K562 (cell line): Measurements from ENCODE around the gene DEF6. TPM values are rescaled to one million over a fixed set of nuclear protein-coding genes. Genes with fewer than 3 reads are reported as not detected.
A peak's percentile ranks its signal among the peaks of the same experiment; 100 is the strongest.

Source experiments
- ATAC-seq: fragments of 200-7000 bp; cut with Tn5 transposase; 3 replicates; pipeline ENCODE4 v1.9.1; 2020; ENCODE audit warnings: moderate library complexity
- BruUV-seq: library from RNA; stranded (reverse); fragments of 400-500 nt; replicated peaks from 2 replicates; lab custom pipeline; 2021; lab: Mats Ljungman, UMichigan
- CTCF ChIA-PET: fragments of 300-600 bp; formaldehyde crosslinking; extraction: SDS; loops from one replicate; lab custom pipeline; 2021; ENCODE audit warnings: low intra/inter-chr PET ratio; lab: Yijun Ruan, JAX
- POLR2A ChIA-PET: fragments of 300-600, 350-650 bp; sonication (Branson Sonifier 250); formaldehyde crosslinking; extraction: SDS; loops from one replicate; lab custom pipeline; 2021; ENCODE audit warnings: antibody characterized with exemption, inconsistent platforms; lab: Yijun Ruan, JAX
- DNase-seq, 4 experiments: peaks; one replicate each; pipeline versions ENCODE4 v3.0.0 to v3.0.0-alpha.2; 2011 to 2018; ENCODE audit warnings: low spot score in 3 of 4, mixed read lengths in 3 of 4; ENCODE audit errors: extremely low read depth in 1 of 4
- FAIRE-seq: peaks from 2 replicates; lab custom pipeline; 2011; peaks lifted over from hg19 to GRCh38; lab: Jason Lieb, UNC
- H2AFZ ChIP-seq: 2 replicates; pipeline ENCODE4 v1.6.0; 2011; ENCODE audit warnings: low read depth, low read length, control low read depth, inconsistent platforms
- H3K27ac ChIP-seq: fragments of 200-600 bp; 3 replicates; pipeline ENCODE4 v1.8.0; 2011; ENCODE audit warnings: low read depth, mild to moderate bottlenecking, control low read depth, inconsistent platforms, low read length, moderate library complexity, mixed read lengths; ENCODE audit errors: extremely low read depth
- H3K27me3 ChIP-seq, 2 experiments: fragments of 300-600 bp in 1 of 2; 2 replicates in 1 of 2; 3 replicates in 1 of 2; pipeline versions ENCODE4 v1.6.0 to v1.8.0; 2011; ENCODE audit warnings: inconsistent platforms in 2 of 2, low read length in 2 of 2, mild to moderate bottlenecking in 1 of 2, mixed read lengths in 1 of 2, moderate library complexity in 1 of 2; ENCODE audit not compliant: control insufficient read depth in 2 of 2, insufficient read depth in 2 of 2
- H3K36me3 ChIP-seq: fragments of 300-600 bp; 3 replicates; pipeline ENCODE4 v1.8.0; 2011; ENCODE audit warnings: mild to moderate bottlenecking, low read length, inconsistent platforms; ENCODE audit not compliant: control insufficient read depth, insufficient read depth
- H3K4me1 ChIP-seq, 2 experiments: fragments of 200-600 bp in 1 of 2; replicated peaks in 1 of 2; 2 replicates in 1 of 2; 3 replicates in 1 of 2; pipeline versions ENCODE4 v1.5.1 to v1.8.0; 2011; ENCODE audit warnings: inconsistent platforms in 2 of 2, low read length in 2 of 2, mild to moderate bottlenecking in 1 of 2, mixed read lengths in 1 of 2, moderate library complexity in 1 of 2; ENCODE audit not compliant: control insufficient read depth in 2 of 2, insufficient read depth in 2 of 2
- H3K4me2 ChIP-seq: 2 replicates; pipeline ENCODE4 v1.6.1; 2011; ENCODE audit warnings: low read length, control low read depth, inconsistent platforms, mixed read lengths; ENCODE audit not compliant: insufficient read depth
- H3K4me3 ChIP-seq: fragments of 200-600 bp; sonication (generic), shearing (Covaris generic); 2 replicates; pipeline ENCODE4 v1.5.1; 2016; ENCODE audit warnings: control low read depth, inconsistent platforms
- H3K79me2 ChIP-seq: fragments of 200-600 bp; 3 replicates; pipeline ENCODE4 v1.8.0; 2011; ENCODE audit warnings: low read length, inconsistent platforms; ENCODE audit not compliant: control insufficient read depth, insufficient read depth
- H3K9ac ChIP-seq, 2 experiments: 2 replicates each; pipeline versions ENCODE4 v1.6.0 to v1.6.1; 2011; ENCODE audit warnings: low read depth in 2 of 2, low read length in 2 of 2, control low read depth in 1 of 2, inconsistent platforms in 1 of 2, mild to moderate bottlenecking in 1 of 2, mixed read lengths in 1 of 2; ENCODE audit not compliant: insufficient read depth in 1 of 2
- H3K9me1 ChIP-seq: one replicate; pipeline ENCODE4 v1.6.0; 2011; ENCODE audit warnings: inconsistent platforms, mild to moderate bottlenecking, low read length, moderate library complexity; ENCODE audit not compliant: control insufficient read depth, insufficient read depth
- H3K9me3 ChIP-seq: replicated peaks from 2 replicates; pipeline ENCODE4 v1.5.1; 2011; ENCODE audit warnings: low read depth, low read length, inconsistent platforms; ENCODE audit not compliant: control insufficient read depth, insufficient read depth
- H4K20me1 ChIP-seq: replicated peaks from 2 replicates; pipeline ENCODE4 v1.6.1; 2011; ENCODE audit warnings: low read length, inconsistent platforms, mixed read lengths; ENCODE audit not compliant: control insufficient read depth, insufficient read depth
- BDP1 ChIP-seq: IDR thresholded peaks from 3 replicates; pipeline ENCODE4 v1.6.1; 2011; ENCODE audit not compliant: insufficient read length, insufficient read depth
- CBFB ChIP-seq: sonication (generic); formaldehyde crosslinking; IDR thresholded peaks from 2 replicates; pipeline ENCODE4 v1.4.0; 2020; ENCODE audit warnings: mild to moderate bottlenecking, missing genetic modification reagents
- COPS2 ChIP-seq: fragments of 450-650 bp; conservative IDR thresholded peaks from 2 replicates; pipeline ENCODE4 v1.6.1; 2016; ENCODE audit warnings: mild to moderate bottlenecking, moderate library complexity
- NFATC3 ChIP-seq: fragments of 450-650 bp; IDR thresholded peaks from 2 replicates; pipeline ENCODE4 v1.6.1; 2017; ENCODE audit warnings: mild to moderate bottlenecking
- NONO ChIP-seq, 2 experiments: fragments of 200-400 bp in 1 of 2; fragments of 450-650 bp in 1 of 2; formaldehyde crosslinking in 1 of 2; IDR thresholded peaks; 2 replicates each; pipeline ENCODE4 v1.6.1; 2017; ENCODE audit warnings: low read depth in 2 of 2, mild to moderate bottlenecking in 2 of 2, moderate library complexity in 2 of 2, low read length in 1 of 2
- PTTG1 ChIP-seq: fragments of 450-650 bp; IDR thresholded peaks from 2 replicates; pipeline ENCODE4 v1.6.1; 2016; ENCODE audit warnings: low read depth, mild to moderate bottlenecking, missing genetic modification characterization, missing compliant biosample characterization
- RBM25 ChIP-seq: fragments of 200-400 bp; formaldehyde crosslinking; IDR thresholded peaks from 2 replicates; pipeline ENCODE4 v1.6.1; 2018; ENCODE audit warnings: low read length, low read depth, moderate library complexity; ENCODE audit not compliant: severe bottlenecking
- SRF ChIP-seq, 2 experiments: fragments of 250-450, 450-650 bp in 1 of 2; sonication (Bioruptor Pico) in 1 of 2; sonication (generic) in 1 of 2; formaldehyde crosslinking; IDR thresholded peaks; 2 replicates each; pipeline versions ENCODE4 v1.5.0 to v1.5.1; 2020 to 2022; ENCODE audit warnings: mild to moderate bottlenecking in 1 of 2, missing genetic modification reagents in 1 of 2
- TARDBP ChIP-seq: fragments of 450-650 bp; IDR thresholded peaks from 2 replicates; pipeline ENCODE4 v1.6.1; 2016
- ZBED1 ChIP-seq: IDR thresholded peaks from 2 replicates; pipeline ENCODE4 v1.6.1; 2014
- ZFPM2 ChIP-seq: fragments of 250-450 bp; sonication (Bioruptor Pico); IDR thresholded peaks from 2 replicates; pipeline ENCODE4 v1.5.1; 2022; ENCODE audit warnings: mild to moderate bottlenecking
- ZNF668 ChIP-seq: fragments of 250-450 bp; sonication (Bioruptor Pico); IDR thresholded peaks from 2 replicates; pipeline ENCODE4 v1.8.0; 2022; ENCODE audit warnings: mild to moderate bottlenecking, inconsistent platforms
- WGBS: fragments of 100-300 bp; shearing (Covaris generic); methylation state at CpG from one replicate; pipeline ENCODE4 v1.1.6; 2016; ENCODE audit warnings: low coverage, mixed read lengths; ENCODE audit not compliant: insufficient coverage; ENCODE audit errors: missing lambda C conversion rate; 5-methylcytosine and 5-hydroxymethylcytosine counted together
- in situ Hi-C: fragments of 300-500 bp; cut with MboI; formaldehyde crosslinking; loops from 4 replicates; pipeline ENCODE4 v1.15.0; 2018; ENCODE audit warnings: inconsistent platforms, mixed read lengths
- intact Hi-C: fragments of 100-400 bp; cut with micrococcal nuclease; formaldehyde crosslinking; loops from 2 replicates; pipeline ENCODE4 v1.14.2; 2022
- polyA plus RNA-seq, 8 experiments: library from polyadenylated mRNA; depleted of rRNA in 4 of 8; stranded (reverse) in 5 of 8; unstranded in 3 of 8; fragments of >200 nt; fragmentation: Nextera tagmentation in 2 of 8; fragmentation: Illumina TruSeq in 1 of 8; extraction: Ambion mirVana in 2 of 8; extraction: Trizol in 1 of 8; gene quantifications; 2 replicates each; pipeline versions ENCODE4 v1.2.1 to v1.2.3, GENCODE V29; 2011 to 2014; ENCODE audit warnings: inconsistent platforms in 1 of 8, missing spikeins in 1 of 8
- total RNA-seq, 7 experiments: library from RNA; depleted of rRNA in 6 of 7; stranded (reverse); fragments of >200 nt in 6 of 7; fragmentation: Illumina TruSeq in 2 of 7; extraction: Trizol in 2 of 7; gene quantifications; 2 replicates each; pipeline versions ENCODE4 v1.2.1 to v1.2.3, GENCODE V29; 2011 to 2021; ENCODE audit warnings: low replicate concordance in 1 of 7

DEF6 gene
- total and polyA plus RNA-seq, 9 of the 15 experiments (the other 6 are each of a cell fraction or from before 2014, with no cell fraction given) = 1.3 to 44.6 (median 22.7) TPM

DNA sequence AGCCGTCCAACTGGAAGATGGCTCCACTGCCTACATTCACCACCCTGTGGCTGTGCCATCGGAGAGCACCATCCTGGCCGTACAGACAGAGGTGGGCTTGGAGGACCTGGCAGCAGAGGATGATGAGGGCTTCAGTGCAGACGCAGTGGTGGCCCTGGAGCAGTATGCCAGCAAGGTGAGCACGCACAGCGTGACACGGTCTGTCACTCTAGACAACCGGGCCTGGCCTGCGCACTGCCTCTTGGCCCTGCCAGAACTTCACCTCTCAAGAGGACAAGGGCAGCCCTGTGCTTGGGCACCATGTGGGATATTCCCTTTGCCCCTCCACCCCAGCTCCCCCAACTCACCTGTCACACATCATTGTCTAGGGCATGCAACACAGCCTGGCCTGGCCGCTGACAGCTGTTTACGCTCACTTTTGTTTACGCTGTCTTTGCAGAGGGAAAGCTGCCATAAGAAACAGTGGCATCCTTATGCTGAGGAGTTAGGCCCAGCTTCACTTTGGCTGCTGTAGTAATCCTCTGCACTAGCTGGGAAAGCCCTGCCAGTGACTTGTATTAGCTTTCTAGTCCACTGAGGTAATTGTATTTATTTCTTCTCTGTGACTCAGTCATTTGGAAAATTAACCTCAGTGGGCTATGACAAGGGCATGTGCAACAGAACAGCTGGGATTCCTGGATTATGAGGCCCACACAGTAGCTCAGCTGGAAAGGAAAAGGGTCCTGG, 9.8 kb upstream of the DEF6 start:
- H3K36me3 ChIP-seq = peaks cover 9% of the 10 kb centered on the region; the same call in 2 of the 3 replicates
- no peaks in the 10 kb centered on the region for H3K27me3 ChIP-seq
- H3K9me1 ChIP-seq = no peaks in the 10 kb centered on the region
- no peak for TF ChIP-seq ZFPM2
- TF ChIP-seq SRF (CRISPR knock-in tag; IDR thresholded peaks at IDR 0.05) = no peak
- TF ChIP-seq ZNF668 (CRISPR knock-in tag) = no peak
- TF ChIP-seq COPS2 = no peak
- no peak for TF ChIP-seq NONO (IDR thresholded peaks at IDR 0.05; ENCODE audit: low read depth in 2 of 2, low read length in 1 of 2)
- no peak for TF ChIP-seq ZBED1
- TF ChIP-seq RBM25 = no peak
- no peak for TF ChIP-seq TARDBP
- no peak for TF ChIP-seq BDP1
- TF ChIP-seq PTTG1 (tag) = no peak
- TF ChIP-seq NFATC3 = no peak
- TF ChIP-seq CBFB = no peak
- ATAC-seq = no peak
- H3K79me2 ChIP-seq = no peaks in the 10 kb centered on the region
- DNase-seq = no peak
- ChIA-PET POLR2A (interaction anchor here (1.3 to 5.1 kb wide), 3 partner anchors 9 to 12 kb away, joined by 3 to 25 read pairs (median 10); partner anchors contain the start of gene DEF6), CTCF (no interaction called here)
- H3K4me1 ChIP-seq = 0 out of 5 replicates have a peak, but pooled peaks cover 0 to 3% of the 10 kb centered on the region in 2 experiments
- peak overlapping the region in 1 of 2 experiments; percentile 63; a peak in 2 of 4 replicates for H3K9ac ChIP-seq
- no peaks in the 10 kb centered on the region for H4K20me1 ChIP-seq
- intact Hi-C loops = no loop called here
- H3K9me3 ChIP-seq = no peaks in the 10 kb centered on the region
- no peak overlapping the region for H3K27ac ChIP-seq
- 66% methylated on average over 12 of the region's 12 CpGs for WGBS
- H3K4me2 ChIP-seq = no peak overlapping the region
- H2AFZ ChIP-seq = no peak overlapping the region
- H3K4me3 ChIP-seq = no peak overlapping the region
- no peak for FAIRE-seq
- in situ Hi-C loops = no loop called here
- BruUV-seq = no TSS peak
